ENCODE results near the gene MKS1.
A peak's percentile ranks its signal among the peaks of the same experiment; 100 is the strongest.

MKS1 gene

GRCh38 chr17:58219007-58219788 lies at the start of gene MKS1:
Gene MKS1 (minus strand): TSS chr17:58219255. CDS start chr17:58219230, 25 bp downstream.
- DNase-seq: peak; percentile 98

- DNase-seq: no peak
Observed at GRCh38 chr17:58268326-58268725, 49.3 kb upstream of the MKS1 start.

- no peak for DNase-seq
Observed at GRCh38 chr17:58267347-58268324, 48.6 kb upstream of the MKS1 start.

GRCh38 chr17:58265902-58266875 lies 47.1 kb upstream of the MKS1 start:
- DNase-seq: no peak

- DNase-seq: no peak
Observed at GRCh38 chr17:58265271-58265670, 46.2 kb upstream of the MKS1 start.

GRCh38 chr17:58264407-58265103 lies 45.5 kb upstream of the MKS1 start:
- DNase-seq: no peak

GRCh38 chr17:58263773-58264172 lies 44.7 kb upstream of the MKS1 start:
- no peak for DNase-seq

- DNase-seq: no peak
Observed at GRCh38 chr17:58262149-58262548, 43.1 kb upstream of the MKS1 start.

- DNase-seq: no peak
Observed at GRCh38 chr17:58254803-58255202, 35.7 kb upstream of the MKS1 start.

GRCh38 chr17:58253082-58253481 lies 34.0 kb upstream of the MKS1 start:
- DNase-seq: no peak

- no peak for DNase-seq
Observed at GRCh38 chr17:58252141-58252540, 33.1 kb upstream of the MKS1 start.

- peak; percentile 63 for DNase-seq
Observed at GRCh38 chr17:58250344-58251011, 31.4 kb upstream of the MKS1 start.

- peak; percentile 78 for DNase-seq
Observed at GRCh38 chr17:58249270-58250133, 30.4 kb upstream of the MKS1 start.

- no peak for DNase-seq
Observed at GRCh38 chr17:58248955-58249269, 29.9 kb upstream of the MKS1 start.

- peak; percentile 34 for DNase-seq
Observed at GRCh38 chr17:58247511-58248363, 28.7 kb upstream of the MKS1 start.

GRCh38 chr17:58246781-58247180 lies 27.7 kb upstream of the MKS1 start:
- no peak for DNase-seq

GRCh38 chr17:58246104-58246740 lies 27.2 kb upstream of the MKS1 start:
- no peak for DNase-seq

GRCh38 chr17:58245428-58246103 lies 26.5 kb upstream of the MKS1 start:
- DNase-seq: peak; percentile 13
